GM12892 (cell line): ENCODE measurements around the gene FURIN. TPM values are rescaled to one million over a fixed set of nuclear protein-coding genes. Genes with fewer than 3 reads are reported as not detected.
"Not testable (repeated sequence)": the region's sequence is repeated elsewhere in the genome, so short reads cannot be mapped to it uniquely, and the experiment has no call there.

Experiments
- DNase-seq: peaks from one replicate; pipeline ENCODE4 v3.0.0; 2011; ENCODE audit not compliant: insufficient read length
- FAIRE-seq: peaks from 2 replicates; lab custom pipeline; 2011; peaks lifted over from hg19 to GRCh38; lab: Jason Lieb, UNC
- POLR2A ChIP-seq: IDR thresholded peaks from 2 replicates; pipeline ENCODE4 v1.6.1; 2011; ENCODE audit warnings: low read depth, low read length, control low read depth
- POLR2AphosphoS5 ChIP-seq: IDR thresholded peaks from 2 replicates; pipeline ENCODE4 v1.6.1; 2011; ENCODE audit warnings: low read depth, low read length, control low read depth
- TAF1 ChIP-seq: IDR thresholded peaks from 2 replicates; pipeline ENCODE4 v1.6.1; 2011; ENCODE audit warnings: low read depth, mild to moderate bottlenecking, control low read depth, low read length, borderline replicate concordance
- polyA plus RNA-seq: library from polyadenylated mRNA; unstranded; fragments of >200 nt; gene quantifications from one replicate; pipeline ENCODE4 v1.2.1, GENCODE V29; 2012; ENCODE audit warnings: missing spikeins, inconsistent platforms; ENCODE audit not compliant: missing spikeins

Gene FURIN
- polyA plus RNA-seq: 12.6 TPM

DNA sequence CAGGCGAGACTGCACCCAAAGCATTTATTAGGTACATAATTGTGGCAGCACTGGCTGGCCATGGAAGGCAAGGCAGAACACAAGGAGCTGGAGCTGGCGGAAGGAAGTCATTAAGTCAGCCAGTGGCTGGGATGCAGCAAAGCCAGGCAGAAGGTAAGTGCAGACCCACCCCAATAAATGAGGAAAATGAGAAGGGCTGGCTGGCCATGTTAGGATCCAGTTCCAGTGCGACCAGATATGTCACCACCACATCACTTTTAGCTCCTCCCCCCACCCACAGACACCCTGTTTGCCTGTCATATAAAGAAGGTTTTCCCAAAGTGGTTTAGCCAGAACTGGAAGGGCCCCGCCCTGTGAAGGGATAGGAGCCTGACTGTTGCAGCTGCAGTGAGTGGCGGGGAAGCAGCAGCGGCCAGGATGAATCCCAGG, at the start of gene FURIN:
Gene FURIN (plus strand): TSS at position 328 of the 429 bp plus-strand sequence. CDS start 7,153 bp downstream, outside the sequence.
- no peak for DNase-seq
- no peak for FAIRE-seq
- TF ChIP-seq TAF1 (no peak), POLR2AphosphoS5 (no peak), POLR2A (no peak)

DNA sequence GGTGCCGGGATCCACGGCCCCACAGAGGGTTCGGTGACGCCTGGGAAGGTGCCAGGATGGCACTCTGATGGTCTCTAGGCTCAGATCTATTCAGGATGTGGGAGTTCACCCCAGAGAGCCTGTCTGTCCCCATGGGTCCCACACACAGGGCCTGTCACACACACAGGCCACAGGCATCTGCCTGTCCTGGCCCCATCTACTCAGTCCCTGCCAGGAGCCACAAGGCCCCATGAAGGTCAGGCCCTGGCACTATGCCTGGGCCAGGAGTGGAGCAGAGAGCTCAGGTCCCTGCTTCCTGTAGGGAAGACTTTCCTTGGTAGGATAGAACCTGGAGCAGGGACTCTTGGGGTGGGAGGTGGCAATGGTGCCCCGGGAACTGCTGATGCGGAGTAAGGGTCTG, 49.0 kb upstream of the FURIN start:
- TF ChIP-seq POLR2AphosphoS5 (no peak), POLR2A (no peak), TAF1 (no peak)
- FAIRE-seq (no peak), DNase-seq (no peak)

DNA sequence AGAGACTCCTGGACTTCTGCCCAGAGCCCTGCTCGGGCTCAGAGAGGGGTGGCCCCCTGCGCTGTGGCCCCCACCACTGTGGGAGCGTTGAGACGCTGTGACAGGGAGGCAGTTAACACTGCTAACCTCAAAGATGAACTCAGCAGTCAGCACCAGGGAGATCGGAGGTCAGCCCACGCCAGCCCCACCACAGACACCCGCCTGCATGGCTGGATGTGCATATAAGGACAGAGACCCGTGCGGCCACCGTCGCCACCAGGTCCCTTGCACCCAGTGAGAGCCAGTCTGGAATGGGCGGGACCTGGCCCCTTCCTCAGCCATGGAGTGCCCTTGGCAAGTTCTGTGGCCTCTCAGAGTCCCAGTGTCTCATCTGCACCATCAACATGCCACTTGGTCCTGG, 48.5 kb upstream of the FURIN start:
- no peak for DNase-seq
- FAIRE-seq: no peak
- TF ChIP-seq POLR2A: no peak
- TF ChIP-seq TAF1: no peak
- TF ChIP-seq POLR2AphosphoS5: no peak

DNA sequence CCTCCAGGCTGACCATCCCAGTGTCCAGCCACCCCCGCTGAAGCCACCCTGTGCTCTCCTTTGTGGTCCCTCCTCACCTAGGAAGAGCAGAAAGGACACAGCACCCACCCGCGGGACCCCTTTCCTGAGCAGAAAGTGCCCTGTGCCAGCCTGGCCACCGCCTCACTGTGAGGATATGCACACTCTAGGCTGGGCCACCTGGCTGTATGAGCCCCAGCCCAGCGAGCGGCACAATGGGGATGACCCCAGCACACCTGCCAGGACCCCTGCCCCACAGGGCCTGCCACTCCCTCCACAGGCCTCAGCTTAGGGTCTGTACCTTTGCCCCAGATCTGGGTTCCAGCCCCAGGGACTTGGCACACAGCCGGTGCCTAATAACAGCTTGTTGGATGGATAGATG, 47.9 kb upstream of the FURIN start:
- no peak for TF ChIP-seq TAF1
- TF ChIP-seq POLR2AphosphoS5: no peak
- TF ChIP-seq POLR2A: no peak
- DNase-seq: no peak
- FAIRE-seq: no peak

DNA sequence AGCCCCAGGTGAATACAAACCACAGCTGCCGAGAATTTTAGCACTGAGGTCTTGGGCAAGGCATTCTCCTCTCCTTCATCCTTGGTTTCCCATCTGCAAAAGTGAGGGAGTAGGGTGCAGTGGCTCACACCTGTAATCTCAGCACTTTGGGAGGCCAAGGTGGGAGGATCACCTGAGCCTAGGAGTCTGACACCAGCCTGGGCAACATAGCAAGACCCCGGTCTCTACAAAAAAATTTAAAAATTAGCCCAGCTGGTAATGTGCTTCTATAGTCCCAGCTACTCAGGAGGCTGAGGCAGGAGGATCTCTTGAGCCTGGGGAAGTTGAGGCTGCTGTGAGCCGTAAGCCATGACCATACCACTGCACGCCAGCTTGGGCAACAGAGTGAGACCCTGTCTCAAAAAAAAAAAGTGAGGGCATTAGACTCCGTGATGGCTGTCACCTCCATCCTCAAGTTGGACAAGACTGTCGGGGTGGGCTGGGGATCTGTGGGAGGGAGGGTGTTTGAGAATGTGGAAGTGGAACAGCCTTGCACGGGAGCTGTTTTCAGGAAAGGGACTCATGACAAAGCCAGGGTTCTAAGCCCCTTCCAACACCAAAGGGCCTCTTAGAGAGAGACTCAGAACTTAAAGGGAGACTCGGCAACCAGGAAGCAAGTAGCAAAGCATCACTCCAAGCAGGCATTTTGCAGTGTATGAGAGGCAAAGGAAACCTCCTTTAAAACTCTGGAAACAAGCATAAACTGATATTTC, 46.0 kb upstream of the FURIN start:
- FAIRE-seq (no peak), DNase-seq (no peak)
- TF ChIP-seq POLR2A (no peak), TAF1 (no peak), POLR2AphosphoS5 (no peak)

DNA sequence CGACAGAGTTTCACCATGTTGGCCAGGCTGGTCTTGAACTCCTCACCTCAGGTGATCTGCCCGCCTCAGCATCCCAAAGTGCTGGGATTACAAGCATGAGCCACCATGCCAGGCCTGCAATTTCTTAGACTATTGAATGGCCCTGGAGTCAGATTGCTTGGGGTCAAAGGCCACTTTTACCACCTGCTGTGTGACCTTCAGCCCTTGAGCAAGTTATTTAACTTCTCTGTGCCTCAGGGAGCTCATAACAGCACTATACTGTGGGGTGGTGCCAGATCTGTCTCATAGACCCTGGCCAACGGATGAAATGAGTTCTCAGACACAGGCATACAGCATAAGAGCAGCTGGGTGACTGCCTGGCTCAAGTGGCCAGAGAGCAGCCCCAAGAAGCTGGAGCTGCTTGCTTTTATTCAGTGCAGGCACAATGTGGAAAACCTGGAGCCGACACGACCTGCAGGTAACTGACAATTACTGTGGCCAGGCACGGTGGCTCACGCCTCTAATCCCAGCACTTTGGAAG, 44.9 kb upstream of the FURIN start:
- DNase-seq: no peak
- TF ChIP-seq POLR2AphosphoS5 (no peak), POLR2A (no peak), TAF1 (no peak)
- no peak for FAIRE-seq

DNA sequence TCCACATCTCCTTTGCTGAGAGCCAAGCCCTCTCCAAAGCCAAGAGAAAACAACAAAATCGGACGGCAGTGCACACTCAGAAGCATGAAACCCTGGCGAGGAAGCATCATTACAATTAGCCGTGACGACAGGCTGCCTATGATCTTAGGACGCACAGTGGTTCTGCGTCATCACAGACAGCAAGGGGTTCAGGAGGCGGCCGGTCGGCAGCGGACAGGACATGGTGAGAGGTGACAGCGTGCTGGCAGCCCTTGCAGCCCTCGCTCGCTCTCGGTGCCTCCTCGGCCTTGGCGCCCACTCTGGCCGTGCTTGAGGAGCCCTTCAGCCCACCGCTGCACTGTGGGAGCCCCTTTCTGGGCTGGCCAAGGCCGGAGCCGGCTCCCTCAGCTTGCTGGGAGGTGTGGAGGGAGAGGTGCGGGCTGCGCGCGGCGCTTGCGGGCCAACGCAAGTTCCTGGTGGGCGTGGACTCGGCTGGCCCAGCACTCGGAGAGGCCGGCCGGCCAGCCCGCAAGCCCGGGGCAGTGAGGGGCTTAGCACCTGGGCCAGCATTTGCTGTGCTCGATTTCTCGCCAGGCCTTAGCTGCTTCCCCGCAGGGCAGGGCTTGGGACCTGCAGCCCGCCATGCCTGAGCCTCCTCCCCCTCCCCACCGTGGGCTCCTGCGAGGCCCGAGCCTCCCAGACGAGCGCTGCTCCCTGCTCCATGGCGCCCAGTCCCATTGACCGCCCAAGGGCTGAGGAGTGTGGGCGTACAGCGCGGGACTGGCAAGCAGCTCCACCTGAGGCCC, 43.1 kb upstream of the FURIN start:
- not testable (repeated sequence) for DNase-seq, FAIRE-seq

DNA sequence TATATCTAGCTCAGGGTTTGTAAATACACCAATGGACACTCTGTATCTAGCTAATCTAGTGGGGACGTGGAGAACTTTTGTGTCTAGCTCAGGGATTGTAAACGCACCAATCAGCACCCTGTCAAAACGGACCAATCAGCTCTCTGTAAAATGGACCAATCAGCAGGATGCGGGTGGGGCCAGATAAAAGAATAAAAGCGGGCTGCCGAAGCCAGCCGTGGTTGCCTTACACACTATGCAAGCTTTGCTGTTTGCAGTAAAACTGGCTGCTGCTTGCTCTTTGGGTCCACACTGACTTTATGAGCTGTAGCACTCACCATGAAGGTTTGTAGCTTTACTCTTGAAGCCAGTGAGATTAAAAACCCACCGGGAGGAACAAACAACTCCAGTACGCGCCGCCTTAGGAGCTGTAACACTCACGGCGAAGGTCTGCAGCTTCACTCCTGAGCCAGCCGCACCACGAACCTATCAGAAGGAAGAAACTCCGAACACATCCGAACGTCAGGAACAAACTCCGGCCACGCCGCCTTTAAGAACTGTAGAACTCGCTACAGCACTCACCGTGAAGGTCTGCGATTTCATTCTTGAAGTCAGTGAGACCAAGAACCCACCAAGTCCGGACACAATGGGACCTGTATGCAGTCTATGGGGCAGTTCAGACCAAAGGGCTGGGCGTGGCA, 42.0 kb upstream of the FURIN start:
- not testable (repeated sequence) for DNase-seq, FAIRE-seq

DNA sequence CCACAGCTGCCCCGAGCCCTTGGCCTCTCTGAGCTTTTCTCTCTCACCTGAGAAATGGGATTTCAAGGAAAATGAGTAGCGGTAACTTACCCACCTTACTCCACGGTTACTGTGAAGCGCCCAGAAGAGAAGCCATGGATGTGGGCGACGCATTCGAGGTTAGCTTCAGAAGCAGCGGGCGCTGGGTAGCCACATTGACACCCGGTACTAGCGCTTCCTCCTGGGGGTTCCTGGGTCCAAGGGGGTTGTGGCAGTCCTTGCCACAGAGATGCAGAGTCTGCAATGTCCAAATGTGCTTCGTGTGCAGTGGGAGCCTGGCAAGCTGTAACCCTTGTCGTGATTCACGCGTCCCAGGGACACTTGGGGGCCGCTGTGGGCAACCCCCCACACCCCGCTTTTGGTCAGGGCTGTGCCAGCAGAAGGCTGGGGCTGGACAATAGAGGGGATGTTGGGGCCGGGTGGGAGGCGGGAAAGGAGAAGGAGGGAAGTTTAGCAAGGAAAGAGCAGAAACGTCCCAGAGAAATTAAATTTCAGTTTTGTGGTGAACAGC, 41.4 kb upstream of the FURIN start:
- TF ChIP-seq TAF1 (no peak), POLR2AphosphoS5 (no peak), POLR2A (no peak)
- FAIRE-seq (no peak), DNase-seq (no peak)

DNA sequence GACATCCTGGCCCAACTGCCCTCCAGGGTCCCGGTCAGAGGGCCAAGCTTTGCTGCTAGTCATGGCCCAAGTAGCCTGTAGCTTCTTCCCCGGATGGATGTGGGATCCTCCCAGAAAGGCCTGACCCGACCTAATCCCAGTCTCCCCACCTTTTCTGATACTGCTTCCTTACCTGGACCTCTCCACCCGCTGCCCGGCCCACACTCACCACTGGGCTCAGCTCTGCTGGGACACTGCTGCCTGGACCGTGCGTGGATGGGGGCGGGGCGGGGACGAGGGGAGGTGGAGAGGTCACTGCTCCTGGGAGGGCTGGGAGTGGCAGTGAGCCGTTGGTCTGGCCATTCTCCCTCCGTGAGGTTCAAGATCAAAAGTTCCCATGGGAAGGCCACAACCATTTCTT, 40.3 kb upstream of the FURIN start:
- FAIRE-seq: no peak
- DNase-seq: no peak
- no peak for TF ChIP-seq POLR2A
- TF ChIP-seq POLR2AphosphoS5: no peak
- no peak for TF ChIP-seq TAF1

DNA sequence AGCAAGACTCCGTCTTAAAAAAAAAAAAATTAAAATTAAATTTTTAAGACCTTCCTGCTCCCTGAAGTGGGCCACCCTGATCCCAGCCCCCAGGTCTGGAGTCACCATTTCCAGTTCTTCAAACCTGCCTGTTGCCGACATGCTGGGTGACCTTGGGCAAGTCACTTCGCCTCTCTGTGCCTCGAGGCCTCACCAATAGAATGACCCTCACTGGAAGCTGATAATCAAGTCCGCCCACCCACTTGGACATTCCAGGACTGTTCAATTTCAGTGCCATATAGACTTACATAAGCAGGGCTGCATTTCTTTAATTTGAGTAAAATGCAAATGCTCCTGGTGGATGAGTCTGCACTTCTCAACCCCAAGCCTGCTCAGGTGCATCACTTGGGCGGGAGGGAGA, 39.3 kb upstream of the FURIN start:
- no peak for FAIRE-seq
- no peak for TF ChIP-seq POLR2AphosphoS5
- no peak for TF ChIP-seq TAF1
- TF ChIP-seq POLR2A: no peak
- DNase-seq: no peak

DNA sequence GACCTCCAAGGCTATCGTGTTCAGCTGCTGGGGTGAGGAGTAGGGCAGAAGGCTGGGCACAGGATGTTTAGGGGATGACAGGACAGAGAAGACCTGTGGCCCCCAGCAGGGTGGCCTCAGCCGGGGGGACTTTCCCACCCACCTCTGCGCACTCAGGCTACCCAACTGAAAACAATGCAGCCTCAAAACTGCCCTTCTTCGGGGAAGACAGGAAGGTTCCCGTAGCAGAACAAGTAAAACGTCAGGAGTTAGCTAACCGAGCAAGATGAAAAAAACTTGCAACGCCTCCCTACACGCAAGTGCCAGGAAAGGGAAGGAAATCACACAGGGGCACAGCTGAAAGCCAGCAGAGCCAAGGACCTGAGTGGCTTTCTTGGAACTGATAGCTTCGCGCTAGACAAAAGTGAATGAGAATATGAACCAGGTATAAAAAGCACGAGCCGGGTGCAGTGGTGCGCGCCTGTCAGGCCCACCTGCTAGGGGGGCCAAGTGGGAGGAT, 38.4 kb upstream of the FURIN start:
- TF ChIP-seq TAF1 (no peak), POLR2A (no peak), POLR2AphosphoS5 (no peak)
- DNase-seq: no peak
- FAIRE-seq: peak; percentile 30
